Fibroblast of lung (primary cell): Measurements from ENCODE around the gene RGL2. TPM values are rescaled to one million over a fixed set of nuclear protein-coding genes. Genes with fewer than 3 reads are reported as not detected.

ENCODE experiments used
- DNase-seq, 2 donors: peaks; one replicate each; pipeline versions ENCODE4 v3.0.0 to v3.0.0-alpha.2; 2010; ENCODE audit warnings: low read depth in 2 of 2
- H2AFZ ChIP-seq: 2 replicates; pipeline ENCODE4 v1.5.1; 2012; ENCODE audit warnings: low read length, control low read depth, inconsistent platforms
- H3K27ac ChIP-seq: 2 replicates; pipeline ENCODE4 v1.5.1; 2011; ENCODE audit warnings: low read length, control low read depth; ENCODE audit not compliant: insufficient read depth
- H3K27me3 ChIP-seq: 2 replicates; pipeline ENCODE4 v1.5.1; 2011; ENCODE audit warnings: mild to moderate bottlenecking, low read length; ENCODE audit not compliant: control insufficient read depth, insufficient read depth
- H3K36me3 ChIP-seq: 2 replicates; pipeline ENCODE4 v1.5.1; 2011; ENCODE audit warnings: low read length; ENCODE audit not compliant: control insufficient read depth, insufficient read depth
- H3K4me1 ChIP-seq: 2 replicates; pipeline ENCODE4 v1.5.1; 2011; ENCODE audit warnings: low read length; ENCODE audit not compliant: control insufficient read depth, insufficient read depth; ENCODE audit errors: extremely low read depth
- H3K4me2 ChIP-seq: 2 replicates; pipeline ENCODE4 v1.5.1; 2011; ENCODE audit warnings: low read length, control low read depth; ENCODE audit not compliant: insufficient read depth; ENCODE audit errors: extremely low read depth
- H3K4me3 ChIP-seq, 4 experiments: fragments of 200-600 bp in 1 of 4; sonication (generic) in 1 of 4; replicated peaks in 1 of 4; 2 replicates each; pipeline ENCODE4 v1.5.1; 2011 to 2016; ENCODE audit warnings: low read length in 4 of 4, low read depth in 3 of 4, mild to moderate bottlenecking in 3 of 4, control low read depth in 2 of 4, inconsistent platforms in 1 of 4, mixed read lengths in 1 of 4; ENCODE audit not compliant: insufficient read depth in 1 of 4; ENCODE audit errors: control extremely low read depth in 1 of 4
- H3K79me2 ChIP-seq: 2 replicates; pipeline ENCODE4 v1.5.1; 2012; ENCODE audit warnings: mild to moderate bottlenecking, low read length, inconsistent platforms; ENCODE audit not compliant: control insufficient read depth, insufficient read depth
- H3K9ac ChIP-seq: 2 replicates; pipeline ENCODE4 v1.5.1; 2011; ENCODE audit warnings: mild to moderate bottlenecking, low read length, control low read depth; ENCODE audit not compliant: insufficient read depth
- H3K9me3 ChIP-seq: 2 replicates; pipeline ENCODE4 v1.5.1; 2012; ENCODE audit warnings: low read depth, low read length; ENCODE audit not compliant: control insufficient read depth, insufficient read depth
- H4K20me1 ChIP-seq: 2 replicates; pipeline ENCODE4 v1.5.1; 2011; ENCODE audit warnings: low read length; ENCODE audit not compliant: control insufficient read depth, insufficient read depth; ENCODE audit errors: extremely low read depth
- EZH2 ChIP-seq: IDR thresholded peaks from 2 replicates; pipeline ENCODE4 v1.5.1; 2012; ENCODE audit warnings: low read length, control low read depth, mild to moderate bottlenecking; ENCODE audit errors: missing control alignments
- polyA plus RNA-seq, 2 donors: library from polyadenylated mRNA; depleted of rRNA in 1 of 2; stranded (reverse) in 1 of 2; unstranded in 1 of 2; fragments of >200 nt; gene quantifications; 2 replicates each; pipeline ENCODE4 v1.2.1, GENCODE V29; 2011 to 2012; ENCODE audit warnings: missing spikeins in 1 of 2
- total RNA-seq: library from RNA; depleted of rRNA; stranded (reverse); fragments of >200 nt; gene quantifications from 2 replicates; pipeline ENCODE4 v1.2.1, GENCODE V29; 2014
- TF ChIP-seq, protein P1 (sequence below), 2 donors: IDR thresholded peaks in 1 of 2; conservative IDR thresholded peaks in 1 of 2; 1 replicate in 1 of 2; 2 replicates in 1 of 2; pipeline ENCODE4 v1.5.1; 2011 to 2012; ENCODE audit warnings: low read length in 2 of 2, control low read depth in 1 of 2, inconsistent platforms in 1 of 2, low read depth in 1 of 2, mild to moderate bottlenecking in 1 of 2

The RGL2 gene
- total and polyA plus RNA-seq, 2 donors (not counting 1 experiment from before 2014, with no cell fraction given): 17.4 to 22.8 TPM

DNA sequence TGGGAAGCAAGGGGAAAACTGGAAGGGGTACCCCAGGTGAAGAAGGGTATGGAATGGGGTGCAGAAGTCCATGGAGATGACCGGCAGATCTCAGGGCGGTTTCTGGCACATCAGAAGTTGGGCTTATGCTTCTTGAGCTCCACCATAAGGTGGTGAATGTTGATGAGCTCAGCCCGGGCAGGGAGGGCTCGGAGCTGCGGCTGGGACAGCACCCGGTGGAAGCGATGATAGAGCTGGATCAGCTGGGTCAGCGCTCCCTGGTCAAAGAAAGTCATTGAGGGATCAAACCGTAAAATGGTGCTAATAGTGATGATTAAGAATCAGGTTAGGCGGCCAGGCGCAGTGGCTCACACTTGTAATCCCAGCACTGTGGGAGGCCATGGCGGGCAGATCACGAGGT lies 48.0 kb downstream of the RGL2 start:
- H4K20me1 ChIP-seq: no peaks in the 10 kb centered on the region
- no peaks in the 10 kb centered on the region for H3K9me3 ChIP-seq
- no peaks in the 10 kb centered on the region for H3K27me3 ChIP-seq
- peaks cover 16% of the 10 kb centered on the region for H3K4me1 ChIP-seq
- peak overlapping the region; percentile 94 for H3K27ac ChIP-seq
- H3K79me2 ChIP-seq: no peaks in the 10 kb centered on the region
- H2AFZ ChIP-seq: no peak overlapping the region
- H3K36me3 ChIP-seq: no peaks in the 10 kb centered on the region
- no peak overlapping the region for H3K9ac ChIP-seq
- TF ChIP-seq, protein P1, sequence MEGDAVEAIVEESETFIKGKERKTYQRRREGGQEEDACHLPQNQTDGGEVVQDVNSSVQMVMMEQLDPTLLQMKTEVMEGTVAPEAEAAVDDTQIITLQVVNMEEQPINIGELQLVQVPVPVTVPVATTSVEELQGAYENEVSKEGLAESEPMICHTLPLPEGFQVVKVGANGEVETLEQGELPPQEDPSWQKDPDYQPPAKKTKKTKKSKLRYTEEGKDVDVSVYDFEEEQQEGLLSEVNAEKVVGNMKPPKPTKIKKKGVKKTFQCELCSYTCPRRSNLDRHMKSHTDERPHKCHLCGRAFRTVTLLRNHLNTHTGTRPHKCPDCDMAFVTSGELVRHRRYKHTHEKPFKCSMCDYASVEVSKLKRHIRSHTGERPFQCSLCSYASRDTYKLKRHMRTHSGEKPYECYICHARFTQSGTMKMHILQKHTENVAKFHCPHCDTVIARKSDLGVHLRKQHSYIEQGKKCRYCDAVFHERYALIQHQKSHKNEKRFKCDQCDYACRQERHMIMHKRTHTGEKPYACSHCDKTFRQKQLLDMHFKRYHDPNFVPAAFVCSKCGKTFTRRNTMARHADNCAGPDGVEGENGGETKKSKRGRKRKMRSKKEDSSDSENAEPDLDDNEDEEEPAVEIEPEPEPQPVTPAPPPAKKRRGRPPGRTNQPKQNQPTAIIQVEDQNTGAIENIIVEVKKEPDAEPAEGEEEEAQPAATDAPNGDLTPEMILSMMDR (conservative IDR thresholded peaks at IDR 0.05 in 1 of 2, IDR thresholded peaks at IDR 0.05 in 1 of 2; ENCODE audit: low read depth in 1 of 2, low read length in 2 of 2): no peak
- TF ChIP-seq EZH2: no peak
- H3K4me2 ChIP-seq: peak overlapping the region; percentile 42
- no peak for DNase-seq
- H3K4me3 ChIP-seq: peak overlapping the region in 1 of 4 experiments; percentile 68

DNA sequence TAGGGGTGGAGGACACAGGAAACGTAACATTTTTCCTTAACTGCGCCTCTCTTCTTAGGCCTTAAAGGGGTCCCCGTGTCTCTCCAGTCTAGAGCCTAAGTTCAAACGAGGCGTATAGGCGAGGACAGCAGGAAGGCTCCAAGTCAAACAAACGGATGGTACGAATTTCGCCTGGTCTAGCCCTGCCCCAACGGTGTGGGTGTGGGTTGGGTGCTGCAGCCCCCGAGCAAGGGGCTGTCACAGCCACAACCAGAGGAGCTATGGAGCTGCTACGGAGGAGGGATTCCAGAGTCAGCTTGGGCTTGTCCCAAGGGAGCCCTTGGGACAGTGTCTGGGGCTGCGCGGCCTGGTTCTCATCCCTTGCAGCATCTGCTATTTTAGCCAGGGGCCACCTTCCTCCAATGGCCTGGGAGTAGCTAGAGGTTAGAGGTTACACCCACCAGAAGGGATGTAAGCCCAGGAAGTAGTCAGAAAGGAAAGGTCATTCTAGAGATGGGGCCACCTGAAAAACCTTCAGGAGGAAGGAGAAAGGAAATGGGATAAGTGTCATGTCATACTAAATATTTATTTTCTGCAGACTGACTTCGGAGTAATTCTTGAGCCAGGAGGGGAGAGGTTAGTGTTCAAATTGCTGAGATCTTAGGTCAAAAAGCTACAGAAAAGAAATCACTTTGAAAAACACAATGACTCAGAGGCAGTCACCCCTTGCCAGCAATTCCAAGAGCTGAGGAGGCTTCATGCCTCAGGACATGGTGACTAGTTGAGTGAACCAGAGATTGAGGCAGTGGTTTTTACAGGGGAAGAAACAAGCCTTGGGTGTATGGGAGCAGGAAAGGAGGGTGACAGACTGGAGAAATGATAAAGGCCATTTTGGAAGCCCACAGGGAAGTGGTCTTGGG lies 48.8 kb downstream of the RGL2 start:
- peak overlapping the region; percentile 9 for H2AFZ ChIP-seq
- no peaks in the 10 kb centered on the region for H3K9me3 ChIP-seq
- TF ChIP-seq EZH2: no peak
- TF ChIP-seq, protein P1 (conservative IDR thresholded peaks at IDR 0.05 in 1 of 2, IDR thresholded peaks at IDR 0.05 in 1 of 2; ENCODE audit: low read depth in 1 of 2, low read length in 2 of 2): no peak
- H3K27me3 ChIP-seq: no peaks in the 10 kb centered on the region
- no peaks in the 10 kb centered on the region for H3K36me3 ChIP-seq
- H3K4me3 ChIP-seq: peak overlapping the region; percentile 17 to 86 (median 55)
- H3K9ac ChIP-seq: peak overlapping the region; percentile 54
- DNase-seq: peak; percentile 72 to 84
- no peaks in the 10 kb centered on the region for H3K79me2 ChIP-seq
- H4K20me1 ChIP-seq: no peaks in the 10 kb centered on the region
- H3K27ac ChIP-seq: peak overlapping the region; percentile 94
- H3K4me2 ChIP-seq: peak overlapping the region; percentile 95
- peaks cover 16% of the 10 kb centered on the region for H3K4me1 ChIP-seq

DNA sequence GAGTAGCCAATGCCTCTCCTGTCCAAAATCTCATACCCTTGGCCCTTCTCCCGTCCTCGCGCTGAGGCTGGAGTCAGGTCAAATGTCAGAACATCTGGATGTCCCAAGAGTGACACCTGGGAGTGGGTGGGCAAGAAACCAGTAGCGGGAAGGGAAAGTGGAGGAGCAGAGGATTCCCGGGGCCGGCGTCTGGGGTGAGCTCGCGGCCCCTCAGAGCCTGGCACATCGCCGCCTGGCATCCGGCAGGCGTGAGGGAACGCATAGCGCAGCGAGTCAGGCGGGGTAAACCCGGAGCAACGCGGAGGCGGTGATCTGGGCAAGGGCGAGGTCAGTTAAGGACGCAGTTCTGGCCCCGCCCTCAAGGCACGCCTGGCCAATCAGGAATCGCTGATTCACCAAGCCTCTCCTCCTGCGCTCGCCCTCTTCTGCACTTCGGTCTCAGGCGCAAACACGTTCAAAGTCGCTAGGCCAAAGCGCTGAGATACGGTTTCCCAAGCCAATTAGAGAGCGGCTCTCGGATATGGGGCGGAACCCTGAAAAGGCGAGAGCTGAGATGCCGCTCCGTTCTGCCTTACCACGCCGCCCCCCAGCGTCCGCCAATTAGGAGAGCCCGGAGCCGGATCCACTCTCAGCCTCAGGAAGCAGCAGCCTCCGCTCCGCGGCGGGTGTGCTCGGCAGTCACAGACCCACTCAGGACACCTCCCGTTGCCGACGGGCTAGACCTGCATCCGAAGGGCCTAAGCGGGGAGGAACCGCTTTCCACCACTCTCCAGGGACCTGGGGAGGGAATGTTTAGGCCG lies 49.6 kb downstream of the RGL2 start:
- no peaks in the 10 kb centered on the region for H3K79me2 ChIP-seq
- H2AFZ ChIP-seq: peak overlapping the region; percentile 80
- TF ChIP-seq, protein P1 (conservative IDR thresholded peaks at IDR 0.05 in 1 of 2, IDR thresholded peaks at IDR 0.05 in 1 of 2; ENCODE audit: low read depth in 1 of 2, low read length in 2 of 2): no peak
- no peak for TF ChIP-seq EZH2
- H3K27ac ChIP-seq: peak overlapping the region; percentile 94
- DNase-seq: peak; percentile 99
- H4K20me1 ChIP-seq: no peaks in the 10 kb centered on the region
- H3K27me3 ChIP-seq: no peaks in the 10 kb centered on the region
- H3K9me3 ChIP-seq: no peaks in the 10 kb centered on the region
- peak overlapping the region; percentile 100 for H3K4me2 ChIP-seq
- H3K9ac ChIP-seq: peak overlapping the region; percentile 81
- no peaks in the 10 kb centered on the region for H3K36me3 ChIP-seq
- H3K4me1 ChIP-seq: peaks cover 16% of the 10 kb centered on the region
- peak overlapping the region; percentile 42 to 86 (median 58) for H3K4me3 ChIP-seq
